Panc1 (cell line): ENCODE results near the gene BMP2K.

ENCODE experiments used
- SIN3A ChIP-seq: IDR thresholded peaks from 2 replicates; pipeline ENCODE4 v1.6.1; 2012; ENCODE audit warnings: low read depth, mild to moderate bottlenecking, low read length, moderate library complexity, borderline replicate concordance; ENCODE audit not compliant: insufficient read depth
- TF ChIP-seq, protein P1 (sequence below): fragments of 450-650 bp; IDR thresholded peaks from 2 replicates; pipeline ENCODE4 v1.5.1; 2017; ENCODE audit warnings: mild to moderate bottlenecking

DNA sequence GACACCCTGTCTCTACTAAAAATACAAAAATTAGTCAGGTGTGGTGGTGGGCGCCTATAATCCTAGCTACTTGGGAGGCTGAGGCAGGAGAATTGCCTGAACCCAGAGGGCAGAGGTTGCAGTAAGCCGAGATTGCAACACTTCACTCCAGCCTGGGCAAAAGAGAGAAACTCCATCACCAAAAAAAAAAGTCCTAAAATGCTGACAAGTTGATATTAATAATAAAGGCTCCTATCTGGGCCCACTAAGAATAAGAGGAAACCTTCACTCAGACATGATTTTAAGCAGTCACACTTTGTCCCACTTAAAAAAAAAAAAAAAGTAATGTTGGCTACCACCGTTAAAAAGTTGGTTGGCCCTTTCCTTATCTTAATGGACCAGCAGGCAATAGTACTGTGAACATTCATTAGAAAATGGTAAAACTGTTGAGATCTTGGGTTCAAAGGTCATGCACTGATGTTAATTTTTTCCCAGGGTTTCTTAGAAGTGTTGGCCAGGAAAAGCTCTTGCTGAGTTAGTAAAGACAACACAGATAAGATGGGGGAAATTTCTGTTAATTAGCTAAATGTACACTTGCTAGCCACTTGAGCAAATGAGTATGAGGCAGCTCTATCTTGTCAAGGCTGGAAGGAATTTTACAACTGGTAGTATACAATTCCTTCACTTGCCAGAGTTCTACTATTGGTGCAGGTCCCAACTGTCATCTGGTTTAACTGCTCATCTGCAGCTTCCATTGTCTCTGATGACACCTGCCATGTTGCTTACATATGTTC lies 43.6 kb upstream of the BMP2K start:
- TF ChIP-seq, protein P1, sequence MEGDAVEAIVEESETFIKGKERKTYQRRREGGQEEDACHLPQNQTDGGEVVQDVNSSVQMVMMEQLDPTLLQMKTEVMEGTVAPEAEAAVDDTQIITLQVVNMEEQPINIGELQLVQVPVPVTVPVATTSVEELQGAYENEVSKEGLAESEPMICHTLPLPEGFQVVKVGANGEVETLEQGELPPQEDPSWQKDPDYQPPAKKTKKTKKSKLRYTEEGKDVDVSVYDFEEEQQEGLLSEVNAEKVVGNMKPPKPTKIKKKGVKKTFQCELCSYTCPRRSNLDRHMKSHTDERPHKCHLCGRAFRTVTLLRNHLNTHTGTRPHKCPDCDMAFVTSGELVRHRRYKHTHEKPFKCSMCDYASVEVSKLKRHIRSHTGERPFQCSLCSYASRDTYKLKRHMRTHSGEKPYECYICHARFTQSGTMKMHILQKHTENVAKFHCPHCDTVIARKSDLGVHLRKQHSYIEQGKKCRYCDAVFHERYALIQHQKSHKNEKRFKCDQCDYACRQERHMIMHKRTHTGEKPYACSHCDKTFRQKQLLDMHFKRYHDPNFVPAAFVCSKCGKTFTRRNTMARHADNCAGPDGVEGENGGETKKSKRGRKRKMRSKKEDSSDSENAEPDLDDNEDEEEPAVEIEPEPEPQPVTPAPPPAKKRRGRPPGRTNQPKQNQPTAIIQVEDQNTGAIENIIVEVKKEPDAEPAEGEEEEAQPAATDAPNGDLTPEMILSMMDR, result no peak
- TF ChIP-seq SIN3A, result no peak
